ENCODE measurements around the gene MTMR3. TPM values are rescaled to one million over a fixed set of nuclear protein-coding genes. Genes with fewer than 3 reads are reported as not detected.

MTMR3 gene
- total RNA-seq, 1 experiment from 2014 or later = 27.0 TPM

DNA sequence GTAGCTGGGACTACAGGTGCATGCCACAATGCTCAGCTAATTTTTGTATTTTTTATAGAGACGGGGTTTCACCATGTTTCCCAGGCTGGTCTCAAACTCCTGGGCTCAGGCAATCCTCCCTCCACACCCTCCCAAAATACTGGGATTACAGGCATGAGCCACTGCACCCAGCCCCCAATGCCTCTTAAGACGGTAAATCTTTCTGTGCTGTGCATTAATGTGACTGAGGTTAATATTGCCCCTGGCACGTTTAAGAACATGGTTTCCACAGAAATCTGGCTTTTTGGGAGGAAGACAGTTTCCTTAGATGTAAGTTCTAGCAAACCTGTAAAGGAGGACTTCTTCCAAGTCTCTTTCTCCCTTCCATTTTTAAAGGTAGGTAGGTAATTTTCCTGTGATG lies 191.2 kb downstream of the MTMR3 start (continued):
- TF ChIP-seq RAD21 (IDR thresholded peaks at IDR 0.05; ENCODE audit: low read depth) (no peak), SRF (IDR thresholded peaks at IDR 0.05; ENCODE audit: low read depth) (no peak), ZFX (IDR thresholded peaks at IDR 0.05) (no peak)

DNA sequence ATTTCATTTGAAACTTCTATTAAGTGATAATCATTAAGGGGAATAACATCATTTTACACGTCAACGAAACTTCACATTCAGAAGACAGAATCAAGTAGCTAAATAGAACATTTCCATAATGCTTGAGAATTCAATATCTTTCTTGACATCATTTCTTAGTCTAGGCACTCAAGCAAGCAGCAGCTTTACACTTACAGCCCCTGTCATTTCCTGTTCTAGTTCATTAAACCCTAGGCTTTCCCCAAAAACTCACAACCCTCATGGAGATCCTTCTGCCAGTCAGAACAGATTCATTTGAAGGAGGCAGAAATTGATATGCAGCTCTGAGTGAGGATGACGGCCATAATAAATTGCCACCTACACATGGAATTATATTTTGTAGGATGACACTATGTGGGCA lies 192.0 kb downstream of the MTMR3 start:
- no peak overlapping the region for H2AFZ ChIP-seq (ENCODE audit: low read depth, low read length, poor library complexity, severe bottlenecking)
- peaks cover 21% of the 10 kb centered on the region for H3K27me3 ChIP-seq (ENCODE audit: insufficient read depth, low read length)
- no peaks in the 10 kb centered on the region for H4K20me1 ChIP-seq (ENCODE audit: insufficient read depth)
- ChIA-PET POLR2A (no interaction called here), RAD21 (ENCODE audit: low non-redundant PET in 1 of 2, low total read pairs in 2 of 2, uncharacterized antibody in 2 of 2, unreplicated experiment in 2 of 2) (no interaction called here), CTCF (no interaction called here)
- no peaks in the 10 kb centered on the region for H3K4me1 ChIP-seq (ENCODE audit: control insufficient read depth in 1 of 2, insufficient read depth in 2 of 2, low read length in 2 of 2)
- no peaks in the 10 kb centered on the region for H3K9me2 ChIP-seq (ENCODE audit: insufficient read depth)
- no TSS peak for BruUV-seq (replicated peaks)
- TF ChIP-seq ZFX (IDR thresholded peaks at IDR 0.05) (no peak), POLR2AphosphoS5 (IDR thresholded peaks at IDR 0.05; ENCODE audit: low read depth, low read length) (no peak), EZH2phosphoT487 (IDR thresholded peaks at IDR 0.05; ENCODE audit: borderline replicate concordance) (no peak), YY1 (IDR thresholded peaks at IDR 0.05; ENCODE audit: extremely low read depth, insufficient replicate concordance, low read depth, low read length) (no peak), SRF (IDR thresholded peaks at IDR 0.05; ENCODE audit: low read depth) (no peak), EZH2 (IDR thresholded peaks at IDR 0.05) (no peak), POLR2A (IDR thresholded peaks at IDR 0.05; ENCODE audit: borderline replicate concordance, extremely low read depth, insufficient read depth, insufficient read length) (no peak)
- no peaks in the 10 kb centered on the region for H3K79me2 ChIP-seq (ENCODE audit: insufficient read depth, low read length)
- ATAC-seq (no peak), DNase-seq (ENCODE audit: low read depth, low spot score) (no peak)
- no peaks in the 10 kb centered on the region; a peak in 1 of 4 replicates for H3K9me3 ChIP-seq (ENCODE audit: control insufficient read depth in 1 of 2, insufficient read depth in 1 of 2, low read depth in 1 of 2, low read length in 2 of 2)
- H3K4me2 ChIP-seq (ENCODE audit: low read length) = no peak overlapping the region
- no peak overlapping the region for H3K4me3 ChIP-seq (replicated peaks in 1 of 2; ENCODE audit: low read depth in 1 of 2, low read length in 2 of 2)
- no peak overlapping the region for H3K9ac ChIP-seq (ENCODE audit: low read length)
- H3K27ac ChIP-seq (ENCODE audit: low read depth, low read length) = no peak overlapping the region
- intact Hi-C loops (cut with micrococcal nuclease) = no loop called here
- no peaks in the 10 kb centered on the region for H3K36me3 ChIP-seq (ENCODE audit: control insufficient read depth in 1 of 2, insufficient read depth in 2 of 2, low read length in 2 of 2)

DNA sequence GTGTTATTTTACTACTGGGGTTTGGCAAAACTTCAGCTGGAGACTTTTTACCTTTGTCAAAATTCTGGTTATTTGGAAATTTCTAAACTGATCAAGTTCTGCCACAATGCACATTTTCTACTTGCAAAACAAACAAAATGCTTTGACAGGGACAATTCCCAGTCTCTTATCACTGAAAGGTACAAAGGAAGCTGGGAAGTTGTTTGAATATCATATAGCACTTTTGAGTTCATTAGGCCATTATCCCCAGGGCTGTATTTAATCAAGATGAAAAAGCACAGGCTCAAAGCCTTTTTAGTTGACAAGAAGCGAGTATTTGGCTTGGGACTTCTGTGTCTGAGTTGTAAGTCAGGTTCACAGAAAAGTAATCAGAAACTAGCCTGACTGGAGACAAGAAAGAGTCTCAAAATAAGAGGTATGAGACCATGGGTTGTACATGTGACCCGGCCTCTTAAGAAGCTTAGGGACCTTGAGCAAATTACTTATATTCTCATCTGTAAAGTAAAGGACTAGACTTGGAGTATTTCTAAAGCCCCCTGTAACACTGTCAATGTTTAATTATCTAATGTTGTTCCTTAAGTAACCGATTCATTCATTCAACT lies 194.4 kb downstream of the MTMR3 start:
- CTCF ChIA-PET = interaction anchor here (2.6 kb wide), 1 partner anchor 11 kb away, joined by 12 read pairs; no protein-coding TSS in a partner anchor
- H3K9me3 ChIP-seq (ENCODE audit: control insufficient read depth in 1 of 2, insufficient read depth in 1 of 2, low read depth in 1 of 2, low read length in 2 of 2) = no peaks in the 10 kb centered on the region; a peak in 1 of 4 replicates
- no peak overlapping the region for H3K27ac ChIP-seq (ENCODE audit: low read depth, low read length)
- BruUV-seq (replicated peaks) = no TSS peak
- H3K4me1 ChIP-seq (ENCODE audit: control insufficient read depth in 1 of 2, insufficient read depth in 2 of 2, low read length in 2 of 2) = no peaks in the 10 kb centered on the region
- no peak overlapping the region for H3K4me3 ChIP-seq (replicated peaks in 1 of 2; ENCODE audit: low read depth in 1 of 2, low read length in 2 of 2)
- no peak overlapping the region for H2AFZ ChIP-seq (ENCODE audit: low read depth, low read length, poor library complexity, severe bottlenecking)
- ATAC-seq (no peak), DNase-seq (ENCODE audit: low read depth, low spot score) (no peak)
- no peaks in the 10 kb centered on the region for H4K20me1 ChIP-seq (ENCODE audit: insufficient read depth)
- intact Hi-C loops (cut with micrococcal nuclease) = no loop called here
- no peaks in the 10 kb centered on the region for H3K36me3 ChIP-seq (ENCODE audit: control insufficient read depth in 1 of 2, insufficient read depth in 2 of 2, low read length in 2 of 2)
- TF ChIP-seq ELF1 (IDR thresholded peaks at IDR 0.05; ENCODE audit: borderline replicate concordance, low read depth) (no peak), ZNF274 (IDR thresholded peaks at IDR 0.05; ENCODE audit: low read depth, low read length) (no peak), JUND (IDR thresholded peaks at IDR 0.05) (no peak), FOSL1 (IDR thresholded peaks at IDR 0.05; ENCODE audit: low read depth) (no peak)
- TF ChIP-seq, protein P1, sequence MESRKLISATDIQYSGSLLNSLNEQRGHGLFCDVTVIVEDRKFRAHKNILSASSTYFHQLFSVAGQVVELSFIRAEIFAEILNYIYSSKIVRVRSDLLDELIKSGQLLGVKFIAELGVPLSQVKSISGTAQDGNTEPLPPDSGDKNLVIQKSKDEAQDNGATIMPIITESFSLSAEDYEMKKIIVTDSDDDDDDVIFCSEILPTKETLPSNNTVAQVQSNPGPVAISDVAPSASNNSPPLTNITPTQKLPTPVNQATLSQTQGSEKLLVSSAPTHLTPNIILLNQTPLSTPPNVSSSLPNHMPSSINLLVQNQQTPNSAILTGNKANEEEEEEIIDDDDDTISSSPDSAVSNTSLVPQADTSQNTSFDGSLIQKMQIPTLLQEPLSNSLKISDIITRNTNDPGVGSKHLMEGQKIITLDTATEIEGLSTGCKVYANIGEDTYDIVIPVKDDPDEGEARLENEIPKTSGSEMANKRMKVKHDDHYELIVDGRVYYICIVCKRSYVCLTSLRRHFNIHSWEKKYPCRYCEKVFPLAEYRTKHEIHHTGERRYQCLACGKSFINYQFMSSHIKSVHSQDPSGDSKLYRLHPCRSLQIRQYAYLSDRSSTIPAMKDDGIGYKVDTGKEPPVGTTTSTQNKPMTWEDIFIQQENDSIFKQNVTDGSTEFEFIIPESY (IDR thresholded peaks at IDR 0.05; ENCODE audit: extremely low read depth, insufficient replicate concordance, low read length) = no peak
- no peaks in the 10 kb centered on the region for H3K9me2 ChIP-seq (ENCODE audit: insufficient read depth)
- no peak overlapping the region for H3K9ac ChIP-seq (ENCODE audit: low read length)
- POLR2A ChIA-PET = no interaction called here
- RAD21 ChIA-PET (ENCODE audit: low non-redundant PET in 1 of 2, low total read pairs in 2 of 2, uncharacterized antibody in 2 of 2, unreplicated experiment in 2 of 2) = no interaction called here
- H3K79me2 ChIP-seq (ENCODE audit: insufficient read depth, low read length) = no peaks in the 10 kb centered on the region
- H3K27me3 ChIP-seq (ENCODE audit: insufficient read depth, low read length) = peaks cover 21% of the 10 kb centered on the region
- H3K4me2 ChIP-seq (ENCODE audit: low read length) = no peak overlapping the region

Measured in HCT116 (cell line).